GM19351 (cell line): ENCODE results near the gene ENAH.
"Not testable (repeated sequence)": the region's sequence is repeated elsewhere in the genome, so short reads cannot be mapped to it uniquely, and the experiment has no call there.

Source experiments
- ATAC-seq: cut with Tn5 transposase; IDR thresholded peaks from one replicate; pipeline ENCODE4 v1.9.1; 2021; ENCODE audit warnings: mild to moderate bottlenecking, moderate library complexity; ENCODE audit not compliant: unreplicated experiment

The ENAH gene

DNA sequence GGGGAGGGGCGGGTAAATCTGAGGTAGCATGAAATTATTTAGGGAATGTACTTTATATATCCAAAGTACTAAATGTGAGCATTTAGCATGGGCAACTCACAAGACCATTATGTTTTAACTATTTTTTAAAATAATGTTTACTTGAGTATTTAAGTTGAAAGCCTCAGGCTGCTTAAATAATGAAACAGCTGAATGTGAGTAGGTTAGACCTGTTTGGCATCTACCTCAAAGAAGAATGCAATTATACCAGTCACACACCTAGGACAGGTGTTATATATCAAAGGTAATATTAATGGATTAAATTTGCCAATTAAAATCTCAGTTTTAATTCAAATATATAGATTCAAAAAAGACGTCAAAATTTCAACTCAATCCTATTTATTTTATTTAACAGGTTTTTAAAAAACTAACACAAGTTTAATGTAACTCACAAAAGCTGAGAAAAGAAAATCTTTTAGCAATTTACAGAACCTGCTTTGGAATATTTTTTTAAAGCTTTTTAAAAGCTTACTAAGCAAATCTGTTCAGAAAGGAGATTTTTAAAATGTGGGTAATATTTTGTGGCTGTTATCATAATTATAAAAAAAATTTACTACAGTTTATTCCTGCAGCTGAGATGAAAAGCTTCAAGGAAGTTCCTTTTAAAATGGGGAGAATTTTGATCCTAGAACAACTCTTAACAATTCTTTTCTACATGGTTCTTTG lies 120.5 kb downstream of the ENAH start:
- ATAC-seq: no peak

DNA sequence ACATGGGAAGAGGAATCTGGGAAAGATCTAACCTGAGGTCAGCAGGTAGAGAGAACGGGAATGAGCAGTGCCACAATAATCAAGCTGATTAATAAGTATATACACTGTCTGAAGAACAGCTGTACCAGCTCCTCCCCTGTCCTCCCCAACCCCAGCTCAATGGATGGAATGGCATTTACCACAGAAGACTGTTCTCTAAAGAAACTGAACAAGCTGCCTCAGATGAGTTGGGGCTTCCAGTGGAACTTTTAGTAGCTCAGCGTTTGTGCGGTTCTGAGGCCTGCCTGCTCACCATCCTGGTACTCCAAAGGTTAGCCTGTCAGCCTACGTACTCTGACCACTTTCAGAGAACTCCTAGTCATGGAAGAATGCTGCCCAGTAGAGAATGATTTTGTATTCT lies 123.2 kb downstream of the ENAH start:
- ATAC-seq: no peak

DNA sequence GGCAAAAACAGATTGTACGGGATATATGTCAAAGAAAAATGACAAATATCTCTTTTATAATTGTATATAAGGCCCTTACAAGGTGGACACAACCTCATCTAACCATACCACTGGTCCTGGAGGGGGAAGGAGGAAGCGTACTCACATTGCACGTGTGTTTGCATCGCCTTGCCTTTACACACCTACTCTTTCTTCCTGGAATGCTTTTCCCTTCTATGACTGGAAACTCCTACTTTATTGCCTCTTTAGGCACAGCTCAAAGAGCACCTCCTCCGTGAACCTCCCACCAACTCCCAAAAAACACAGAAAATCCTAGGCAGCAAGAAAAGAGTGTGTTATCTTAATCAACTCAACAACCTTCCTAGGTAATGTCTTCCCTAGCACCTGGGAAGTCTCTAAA lies 125.3 kb downstream of the ENAH start:
- ATAC-seq: no peak

DNA sequence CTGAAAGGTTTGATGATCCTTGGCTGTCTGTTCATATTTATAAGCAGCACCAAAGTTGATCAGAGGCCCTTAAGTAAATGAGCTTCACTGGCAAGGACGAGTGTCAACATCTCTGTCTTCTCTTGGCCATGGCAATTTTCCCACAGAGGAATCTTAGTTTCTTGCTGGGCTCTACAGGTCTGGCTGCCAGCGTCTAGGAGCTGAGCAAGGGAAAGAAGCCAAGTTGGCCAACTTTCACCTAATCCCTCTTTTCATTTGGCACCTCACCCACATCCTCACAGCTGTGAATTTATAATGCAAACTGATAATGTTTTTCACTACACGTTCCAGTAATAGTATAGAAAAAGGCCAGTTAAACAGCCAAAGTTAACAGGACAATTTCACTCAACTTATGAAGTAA lies 126.0 kb downstream of the ENAH start:
- ATAC-seq: no peak

DNA sequence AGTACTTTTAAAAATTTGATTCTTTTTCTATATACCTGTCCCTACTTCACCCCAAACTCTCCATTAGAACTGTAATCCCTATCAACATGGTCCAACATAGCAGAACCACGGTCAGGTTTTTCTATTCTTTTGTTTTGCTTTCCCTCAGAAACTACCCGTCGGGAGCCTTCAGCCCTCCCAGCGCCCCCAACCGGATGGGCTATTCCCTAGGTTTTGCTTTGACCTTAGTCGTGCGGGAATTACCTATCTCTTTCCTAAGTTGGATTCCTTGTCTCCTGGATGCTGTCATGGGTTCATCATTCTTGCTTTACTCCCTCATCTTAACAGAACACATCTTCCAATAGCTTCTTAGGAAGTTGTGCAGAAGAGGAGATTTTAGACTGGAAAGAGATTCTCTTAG lies 127.5 kb downstream of the ENAH start:
- ATAC-seq: no peak

DNA sequence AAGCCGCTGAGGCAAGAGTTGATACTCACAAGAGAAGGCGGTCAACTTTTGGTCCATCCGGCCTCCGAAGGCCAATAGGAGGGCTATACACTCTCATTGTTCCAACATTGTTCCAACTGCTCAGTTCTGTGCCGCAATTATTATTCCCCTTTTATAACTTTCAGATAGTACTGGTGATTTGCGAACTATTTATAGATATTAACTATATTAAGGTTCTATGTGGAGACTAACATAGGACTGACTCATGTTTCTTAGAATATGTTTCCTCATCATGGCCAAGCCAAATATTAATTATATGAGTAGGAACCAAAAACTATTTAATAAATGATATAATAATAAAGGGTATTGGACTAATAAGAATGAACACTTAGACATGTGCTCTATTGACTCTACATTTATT lies 128.4 kb downstream of the ENAH start:
- no peak for ATAC-seq

DNA sequence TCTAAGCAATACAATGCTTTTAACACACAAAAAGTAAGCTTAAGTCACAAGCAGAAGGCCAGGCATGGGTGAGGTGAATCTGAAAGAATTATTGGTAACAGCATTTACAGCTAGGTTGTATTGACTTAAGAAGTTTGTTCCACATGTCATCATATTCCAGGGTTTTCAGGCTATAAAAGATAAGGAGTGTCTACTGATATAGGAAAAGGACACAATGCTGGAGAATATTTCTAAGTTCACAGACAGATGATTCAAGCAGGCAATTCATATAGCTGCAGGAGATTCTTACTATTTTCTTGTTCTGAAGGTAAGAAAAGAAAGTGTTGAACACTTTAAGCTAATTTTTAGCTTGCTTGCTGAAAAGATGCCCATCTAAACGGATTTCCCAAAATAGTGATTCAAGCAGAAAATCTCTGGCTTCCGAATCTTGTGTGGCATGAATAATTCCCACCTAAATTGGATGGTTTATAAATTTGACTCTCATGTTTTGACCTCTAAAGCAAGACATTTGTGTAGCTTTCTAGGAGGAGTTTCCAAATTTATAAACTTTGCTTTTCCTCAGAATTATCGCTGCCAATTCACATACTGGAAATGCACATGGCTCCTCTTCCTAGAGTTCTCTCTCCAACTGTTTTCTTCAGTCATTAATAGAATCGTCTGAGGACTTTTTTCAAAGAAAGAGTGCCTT lies 129.5 kb downstream of the ENAH start:
- ATAC-seq: no peak

DNA sequence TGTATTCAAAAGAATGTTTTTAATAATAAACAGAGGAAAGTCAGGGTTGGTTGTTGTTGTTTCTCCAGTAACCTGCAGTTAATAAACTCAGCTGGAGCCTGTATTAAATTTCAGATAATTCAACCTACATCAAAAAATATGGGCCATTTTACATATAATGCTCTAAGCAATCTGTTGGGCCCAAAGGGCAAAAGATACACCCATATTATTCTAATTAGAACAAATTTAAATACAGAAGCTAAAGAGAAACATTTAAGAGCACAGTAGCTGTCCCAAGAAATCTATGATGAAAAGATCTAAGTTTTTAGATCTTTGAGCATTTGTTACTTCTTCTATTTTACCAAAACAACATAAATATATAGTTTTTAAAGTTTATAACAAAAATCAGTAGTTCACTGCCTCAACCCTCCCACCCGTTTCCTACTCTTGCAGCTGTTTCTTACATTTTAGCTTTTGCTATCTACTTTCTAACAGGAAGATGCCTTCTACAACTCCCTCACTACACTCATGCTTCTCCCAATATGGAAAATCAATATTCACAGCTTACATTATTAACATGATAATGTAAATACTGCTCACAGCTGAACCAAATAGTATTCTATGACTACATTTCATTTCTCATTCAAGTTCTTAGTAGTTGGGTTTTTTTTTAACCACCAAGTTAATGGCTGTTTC lies 130.2 kb downstream of the ENAH start:
- no peak for ATAC-seq

DNA sequence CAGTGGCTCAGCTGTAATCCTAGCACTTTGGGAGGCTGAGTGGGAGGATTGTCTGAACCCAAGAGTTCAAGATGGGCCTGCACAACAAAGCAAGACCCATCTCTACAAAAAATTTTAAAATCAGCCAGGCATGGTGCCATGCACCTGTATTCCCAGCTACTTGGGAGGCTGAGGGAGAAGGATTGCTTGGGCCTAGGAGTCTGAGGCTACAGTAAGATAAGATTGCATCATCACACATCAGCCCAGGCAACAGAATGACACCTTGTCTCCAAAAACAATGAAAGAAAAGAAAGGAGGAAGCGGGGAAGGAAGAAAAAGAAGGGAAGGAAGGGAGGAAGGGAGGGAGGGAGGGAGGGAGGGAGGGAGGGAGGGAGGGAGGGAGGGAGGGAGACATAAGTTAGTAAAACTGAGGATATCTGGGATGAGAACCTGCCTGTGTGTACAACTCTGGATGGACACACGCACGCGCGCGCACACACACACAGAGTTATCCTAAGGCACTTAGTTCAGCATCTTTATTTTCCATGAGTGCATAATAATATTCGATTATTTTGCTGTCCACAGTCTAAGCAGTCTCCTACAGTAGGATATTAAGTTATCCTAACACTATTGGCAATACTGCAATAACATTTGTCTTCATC lies 132.2 kb downstream of the ENAH start:
- no peak for ATAC-seq

DNA sequence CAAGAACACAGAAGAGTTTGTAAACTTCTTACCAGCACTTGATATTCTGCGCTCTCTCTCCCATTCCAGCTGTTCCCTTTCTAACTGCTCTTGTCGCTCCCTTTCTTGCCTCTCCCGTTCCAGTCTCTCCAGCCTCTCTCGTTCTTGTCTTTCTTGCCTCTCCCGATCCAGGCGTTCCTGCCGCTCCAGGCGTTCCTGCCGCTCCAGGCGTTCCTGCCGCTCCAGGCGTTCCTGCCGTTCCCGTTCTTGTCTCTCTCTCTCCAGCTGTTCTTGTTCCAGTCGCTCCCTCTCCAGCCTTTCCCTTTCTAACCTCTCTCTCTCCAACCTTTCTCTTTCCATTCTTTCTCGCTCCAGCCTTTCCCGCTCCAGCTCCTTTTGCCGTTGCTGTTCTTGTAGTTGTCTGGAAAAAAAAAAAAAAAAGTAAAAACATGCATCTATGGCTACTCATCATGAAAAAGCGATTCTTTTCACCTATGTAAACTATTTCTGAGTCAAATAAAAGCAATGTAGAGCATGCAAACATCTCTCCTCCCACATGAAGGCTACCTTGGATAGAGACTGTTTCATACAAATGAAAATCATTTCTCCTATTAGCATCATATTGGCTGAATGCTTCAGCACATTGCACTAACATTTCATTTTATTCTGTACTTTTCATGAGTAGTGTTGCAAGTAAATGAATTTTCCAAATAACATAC lies 133.6 kb downstream of the ENAH start:
- ATAC-seq: no peak

DNA sequence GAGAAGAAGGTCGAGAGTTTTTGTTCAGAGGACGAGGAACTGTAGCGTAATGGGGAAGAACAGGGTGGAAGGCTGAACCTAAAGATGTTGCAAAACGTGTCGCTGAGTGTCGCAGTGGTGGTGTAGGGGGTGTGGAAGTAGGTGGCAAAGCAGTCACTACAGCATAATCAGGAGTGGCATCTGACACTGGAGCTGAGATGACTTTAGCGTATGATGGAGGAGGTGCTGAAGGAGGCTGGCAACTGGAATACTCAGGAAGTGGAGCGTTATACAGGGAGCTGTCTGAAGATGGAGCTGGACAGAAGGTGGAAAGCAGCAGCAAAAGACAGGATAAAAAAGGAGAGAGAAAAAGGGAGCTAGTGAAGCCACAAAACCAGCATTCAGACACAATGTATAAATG lies 135.2 kb downstream of the ENAH start:
- no peak for ATAC-seq

DNA sequence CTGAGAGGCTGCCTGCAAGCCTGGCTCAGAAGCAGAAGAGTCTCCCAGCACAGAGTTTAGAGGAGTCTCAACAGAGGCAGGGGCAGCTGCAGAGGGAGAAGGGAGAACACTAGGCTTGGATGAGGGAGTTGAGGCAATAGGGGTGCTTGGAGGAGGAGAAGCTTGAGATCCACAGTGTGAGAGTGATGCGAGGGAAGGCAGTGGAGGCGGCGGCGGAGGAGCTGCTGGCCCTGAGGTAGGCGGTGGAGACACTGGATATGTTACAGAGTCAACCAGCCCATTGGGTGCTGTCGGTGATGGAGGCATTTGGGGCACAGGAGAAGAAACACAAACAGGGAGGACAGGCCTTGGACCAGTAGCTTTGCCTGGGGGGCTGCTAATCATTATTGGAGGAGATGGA lies 135.7 kb downstream of the ENAH start:
- no peak for ATAC-seq

DNA sequence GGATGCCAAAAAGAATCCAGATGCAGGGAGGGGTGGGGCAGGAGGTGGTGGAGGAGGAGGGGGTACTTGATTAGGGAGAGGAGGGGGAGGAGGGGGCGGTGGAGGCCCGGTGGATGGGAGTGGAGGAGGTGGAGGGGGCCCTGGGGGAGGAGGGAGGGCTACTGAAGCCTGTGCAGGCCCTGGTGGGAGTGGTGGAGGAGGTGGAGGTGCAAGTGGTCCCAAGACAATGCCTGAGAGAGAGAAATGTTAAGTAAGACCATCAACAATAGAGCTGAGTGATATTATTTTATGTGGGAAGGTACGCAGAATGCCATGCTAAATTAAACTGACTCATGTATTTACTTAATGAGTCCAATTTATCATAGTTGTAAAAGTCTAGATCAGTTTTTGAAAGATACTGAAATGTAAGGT lies 138.2 kb downstream of the ENAH start:
- no peak for ATAC-seq

DNA sequence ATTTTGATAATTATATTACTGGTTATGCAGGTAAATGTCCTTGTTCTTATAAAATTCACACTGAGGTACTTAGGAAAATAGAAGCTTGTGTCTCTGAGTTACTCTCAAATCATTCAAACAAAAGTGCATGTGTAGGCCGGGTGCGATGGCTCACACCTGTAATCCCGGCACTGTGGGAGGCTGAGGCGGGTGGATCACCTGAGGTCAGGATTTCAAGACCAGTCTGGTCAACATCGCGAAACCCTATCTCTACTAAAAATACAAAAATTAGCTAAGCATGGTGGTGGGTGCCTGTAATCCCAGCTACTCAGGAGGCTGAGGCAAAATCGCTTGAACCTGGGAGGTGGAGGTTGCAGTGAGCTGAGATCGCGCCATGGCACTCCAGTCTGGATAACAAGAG lies 139.3 kb downstream of the ENAH start:
- ATAC-seq: not testable (repeated sequence)

DNA sequence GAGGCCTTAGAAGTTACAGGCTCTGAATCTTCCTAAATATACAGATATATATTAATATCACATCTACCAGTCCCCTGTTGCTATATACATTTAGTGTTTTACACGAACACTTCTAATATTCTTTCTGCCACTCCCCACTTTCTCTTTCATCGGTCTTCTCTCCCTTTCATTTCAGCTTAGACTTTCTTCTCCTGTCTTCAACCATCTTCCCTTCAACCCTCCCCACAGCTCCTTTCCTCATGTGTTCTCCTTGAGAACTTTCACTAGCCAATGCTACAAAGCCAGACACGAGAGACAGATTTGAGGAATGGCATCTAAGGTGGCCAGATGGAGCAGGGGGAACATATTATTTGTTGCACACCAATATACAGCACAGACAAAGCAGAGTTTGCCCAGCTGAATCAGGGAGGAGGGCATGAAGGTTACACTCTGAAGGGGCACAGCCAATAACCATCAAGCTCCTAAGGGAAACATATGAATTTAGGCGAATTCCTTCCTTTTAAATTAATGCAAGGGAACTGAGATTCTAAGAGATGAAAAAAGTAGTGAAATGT lies 141.0 kb downstream of the ENAH start:
- no peak for ATAC-seq

DNA sequence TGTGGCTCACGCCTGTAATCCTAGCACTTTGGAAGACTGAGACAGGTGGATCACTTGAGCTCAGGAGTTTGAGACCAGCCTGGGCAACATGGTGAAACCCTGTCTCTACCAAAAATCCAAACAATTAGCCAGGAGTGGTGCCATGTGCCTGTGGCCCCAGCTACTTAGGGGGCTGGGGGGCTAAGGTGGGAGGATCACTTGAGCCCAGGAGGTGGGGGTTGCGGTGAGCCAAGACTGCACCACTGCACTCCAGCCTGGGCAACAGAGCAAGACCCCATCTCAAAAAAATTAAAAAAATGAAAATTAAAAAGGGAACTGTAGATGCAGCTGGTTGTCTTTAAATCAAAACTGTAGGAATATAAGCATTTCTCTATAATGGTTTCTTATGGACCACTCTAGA lies 142.2 kb downstream of the ENAH start:
- not testable (repeated sequence) for ATAC-seq

DNA sequence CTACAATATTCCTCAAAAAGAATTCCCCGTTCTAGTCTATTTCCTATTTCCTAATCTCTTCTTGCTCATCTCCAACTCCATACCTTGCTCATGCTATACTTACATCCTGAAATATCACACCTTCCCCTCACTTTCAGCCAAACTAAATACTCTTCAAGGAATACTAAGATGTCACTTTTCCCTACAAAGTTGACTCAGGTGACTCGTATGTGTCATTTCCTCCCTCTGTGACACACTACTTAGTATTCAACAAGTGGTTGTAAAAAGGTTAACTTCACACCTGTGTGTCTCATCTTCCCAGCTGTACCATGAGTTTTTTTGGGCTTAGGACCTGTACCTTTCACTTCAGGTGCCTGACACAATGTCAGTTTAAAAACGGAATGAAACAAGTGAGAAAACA lies 143.2 kb downstream of the ENAH start:
- no peak for ATAC-seq

DNA sequence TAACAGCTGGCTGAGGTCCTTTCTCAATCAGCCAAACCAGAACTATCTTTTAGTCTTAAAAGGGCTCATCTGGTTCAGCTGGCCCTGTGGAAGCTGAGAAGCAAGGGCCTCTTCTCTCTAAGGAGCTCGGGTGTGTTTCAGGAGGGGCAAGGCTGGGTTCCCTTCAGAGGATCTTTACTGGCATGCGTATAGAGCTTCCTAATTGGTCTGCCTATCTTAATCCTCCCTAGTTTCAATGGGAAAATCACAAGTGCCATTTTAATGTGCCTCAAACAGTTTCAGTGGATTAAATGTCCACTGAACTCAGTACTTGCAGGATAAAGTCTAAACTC lies 143.6 kb downstream of the ENAH start:
- no peak for ATAC-seq

DNA sequence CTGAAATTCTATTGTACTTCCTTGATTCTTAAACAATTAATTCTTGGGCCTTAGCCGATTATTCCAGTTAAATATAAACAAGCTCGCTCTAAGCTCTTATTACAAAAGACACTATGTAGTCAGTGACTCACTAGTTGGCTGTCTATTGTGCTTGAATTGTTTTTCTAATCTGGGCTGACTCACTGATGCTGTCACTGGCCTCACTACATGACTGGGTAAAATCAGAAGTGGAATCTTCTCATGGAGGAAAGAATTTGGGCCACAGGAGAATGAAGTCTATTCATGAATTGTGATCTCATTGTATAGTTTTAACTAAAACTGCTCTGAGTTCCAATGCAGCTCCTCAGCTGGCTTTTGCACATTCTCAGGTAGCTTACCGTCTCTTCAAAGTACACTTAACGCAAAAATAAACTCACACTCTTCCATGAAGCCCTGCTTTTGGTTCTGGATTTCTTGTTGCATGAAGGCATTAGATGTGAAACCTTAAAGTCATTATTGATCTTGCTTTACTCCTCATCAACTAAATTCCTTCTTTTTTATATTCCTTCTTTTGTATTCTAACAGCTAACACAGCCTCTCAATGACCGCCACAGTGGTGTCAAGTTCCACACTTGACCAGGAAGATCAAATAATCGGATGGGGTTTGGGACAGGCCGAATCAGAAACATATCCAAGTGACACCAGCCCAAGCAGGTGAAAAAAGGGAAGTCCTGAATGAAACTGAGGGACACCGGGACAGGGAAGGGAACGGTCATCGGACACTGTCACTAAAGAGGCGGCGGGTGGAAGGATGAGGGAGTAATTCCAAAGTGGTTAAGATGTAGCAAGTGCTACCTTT lies 144.2 kb downstream of the ENAH start:
- no peak for ATAC-seq

DNA sequence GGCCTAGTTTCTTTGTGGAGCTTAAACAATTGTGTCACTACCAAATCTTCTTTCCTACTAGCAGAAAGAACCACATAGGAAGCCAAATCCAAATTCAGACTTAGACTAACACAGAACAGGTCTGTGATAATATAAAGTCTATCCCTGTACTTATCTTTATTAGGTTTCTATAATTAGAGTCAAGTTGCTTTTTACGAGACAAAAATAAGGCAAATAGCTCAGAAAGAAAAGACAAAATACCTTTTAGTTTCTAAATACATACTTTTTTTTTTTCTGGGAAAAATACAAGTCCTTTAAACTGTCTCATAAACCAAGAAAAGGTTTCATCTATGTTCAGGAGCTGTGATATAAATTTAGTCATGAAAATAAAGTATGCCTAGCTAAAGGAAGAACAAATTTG lies 146.2 kb downstream of the ENAH start:
- no peak for ATAC-seq
